Ramos (cell line): ENCODE measurements around the gene ALDH1L1.

Source experiments
- in situ Hi-C: fragments of 300-500 bp; cut with MboI; formaldehyde crosslinking; loops from one replicate; pipeline ENCODE4 v1.14.3; 2022; ENCODE audit warnings: low sequenced_read_pairs; ENCODE audit not compliant: unreplicated experiment

The ALDH1L1 gene

DNA sequence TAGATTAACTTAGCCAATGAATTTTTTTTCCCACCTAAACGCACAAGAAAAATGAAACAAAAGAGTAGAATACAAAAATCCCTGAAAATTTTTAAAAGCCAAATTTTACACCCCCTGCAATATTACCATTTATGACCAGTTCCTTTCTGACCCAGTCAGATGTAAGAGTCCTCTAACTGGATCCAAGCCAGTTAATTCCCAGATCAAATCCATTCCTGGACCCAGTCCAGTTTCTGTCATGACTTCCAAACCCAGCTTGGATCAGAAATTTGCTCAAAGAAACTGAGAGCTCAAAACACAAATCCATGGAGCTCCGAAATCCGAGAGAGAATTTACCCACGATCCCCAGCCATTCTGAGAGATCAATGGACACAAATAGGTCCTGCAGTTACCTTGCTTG, 17.0 kb upstream of the ALDH1L1 start:
- in situ Hi-C loops, result no loop called here

DNA sequence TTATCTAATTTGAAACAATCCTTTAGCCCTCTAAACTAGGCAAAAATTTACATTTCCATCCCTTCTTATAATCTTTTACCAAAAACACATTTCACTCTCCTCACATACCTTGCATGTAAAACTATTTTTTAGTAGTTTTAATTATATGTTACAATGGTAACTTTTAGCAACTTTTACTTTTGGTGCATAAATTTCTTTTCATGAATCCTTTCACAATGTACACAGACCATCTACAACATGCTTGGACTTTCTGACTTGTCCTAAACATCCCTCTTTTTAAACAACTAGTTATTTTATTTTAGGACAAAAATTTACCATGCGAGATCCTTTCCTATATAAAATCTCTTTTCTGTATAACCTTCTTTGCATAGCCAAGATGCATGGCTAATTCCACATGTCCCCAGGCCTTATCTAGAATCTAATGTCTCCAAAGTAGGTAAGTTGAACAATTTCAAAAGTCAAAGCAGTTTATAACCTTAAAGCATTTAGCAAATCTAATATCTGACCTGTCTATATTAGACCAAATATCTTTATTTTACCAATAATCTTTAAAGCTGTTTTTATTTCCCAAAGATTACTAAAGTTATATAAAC, 14.4 kb upstream of the ALDH1L1 start:
- in situ Hi-C loops, result no loop called here

DNA sequence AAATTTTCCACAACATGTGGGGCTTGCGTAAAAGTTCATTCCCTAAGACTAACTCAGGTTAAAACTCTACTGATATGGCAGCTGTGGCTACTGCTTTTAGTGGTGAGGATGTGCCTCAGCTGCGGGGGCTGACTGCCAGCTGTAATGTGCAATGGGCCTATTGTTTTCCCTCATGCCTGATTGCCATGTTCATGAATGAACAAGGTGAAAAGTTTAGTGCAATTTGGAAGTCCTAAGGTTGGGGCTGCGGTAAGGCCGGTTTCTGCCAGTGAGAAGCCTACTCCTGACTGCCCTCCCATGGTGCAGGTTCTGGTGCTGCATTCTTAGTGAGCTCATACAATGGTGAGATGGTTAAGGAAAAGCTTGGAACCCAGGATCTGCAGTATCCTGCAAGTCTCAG, 10.9 kb upstream of the ALDH1L1 start:
- in situ Hi-C loops, result no loop called here

DNA sequence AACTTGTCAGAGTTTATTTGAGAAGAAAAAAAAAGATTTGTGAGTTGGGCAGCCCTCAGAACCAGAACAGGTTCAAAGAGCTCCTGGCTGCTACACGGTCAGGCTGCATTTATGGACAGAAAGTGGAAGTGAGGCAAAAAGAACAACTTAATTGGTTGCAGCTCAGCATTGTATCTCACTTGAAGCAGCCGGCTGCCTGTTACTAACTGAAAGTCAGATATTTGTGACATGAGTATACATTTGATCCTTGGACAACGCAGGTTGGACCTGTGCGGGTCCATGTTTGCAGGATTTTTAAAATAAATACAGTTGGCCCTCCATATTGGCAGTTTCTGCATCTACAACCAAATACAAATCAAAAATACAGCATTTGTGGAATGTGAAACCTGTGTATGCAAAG, 7.5 kb upstream of the ALDH1L1 start:
- in situ Hi-C loops, result no loop called here

DNA sequence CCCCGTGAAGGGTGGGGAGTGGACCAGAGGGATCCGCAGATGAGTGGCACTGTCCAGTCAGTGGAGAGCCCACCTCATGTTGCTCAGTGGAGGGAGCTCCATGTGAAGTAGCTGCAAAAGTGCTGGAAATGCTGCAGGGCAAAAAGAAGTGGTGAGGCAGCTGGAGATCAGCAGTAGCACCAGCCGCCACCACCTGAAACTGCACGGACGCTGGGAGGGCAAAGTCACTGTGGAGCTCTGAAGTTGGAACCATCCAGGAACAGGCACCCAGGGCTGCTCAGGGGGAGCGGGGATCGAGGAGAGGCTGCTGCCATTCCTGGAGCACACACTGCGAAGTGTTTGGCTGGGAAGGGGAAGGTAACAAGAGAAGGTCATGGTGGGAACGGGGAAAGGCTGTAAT, 6.4 kb upstream of the ALDH1L1 start:
- in situ Hi-C loops, result no loop called here

DNA sequence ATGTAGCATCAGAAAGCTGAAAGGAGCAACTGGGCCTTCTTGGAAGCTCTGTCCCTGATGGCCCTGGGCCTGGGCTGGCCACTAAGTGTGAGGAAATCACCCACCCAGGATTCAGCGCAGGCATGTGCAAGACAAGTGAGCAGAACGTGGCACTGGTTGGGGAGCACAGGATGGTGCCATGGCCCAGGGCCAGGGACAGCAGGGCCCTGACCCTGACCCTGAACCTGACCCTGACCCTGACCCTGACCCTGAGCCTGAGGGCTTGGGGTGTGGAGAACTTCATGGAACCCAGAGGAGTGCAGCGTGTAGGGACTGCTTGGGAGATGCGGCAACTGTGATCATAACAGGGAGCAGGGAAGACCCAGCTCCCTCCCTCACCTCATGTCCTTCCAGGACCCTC, 5.9 kb upstream of the ALDH1L1 start:
- in situ Hi-C loops, result no loop called here

DNA sequence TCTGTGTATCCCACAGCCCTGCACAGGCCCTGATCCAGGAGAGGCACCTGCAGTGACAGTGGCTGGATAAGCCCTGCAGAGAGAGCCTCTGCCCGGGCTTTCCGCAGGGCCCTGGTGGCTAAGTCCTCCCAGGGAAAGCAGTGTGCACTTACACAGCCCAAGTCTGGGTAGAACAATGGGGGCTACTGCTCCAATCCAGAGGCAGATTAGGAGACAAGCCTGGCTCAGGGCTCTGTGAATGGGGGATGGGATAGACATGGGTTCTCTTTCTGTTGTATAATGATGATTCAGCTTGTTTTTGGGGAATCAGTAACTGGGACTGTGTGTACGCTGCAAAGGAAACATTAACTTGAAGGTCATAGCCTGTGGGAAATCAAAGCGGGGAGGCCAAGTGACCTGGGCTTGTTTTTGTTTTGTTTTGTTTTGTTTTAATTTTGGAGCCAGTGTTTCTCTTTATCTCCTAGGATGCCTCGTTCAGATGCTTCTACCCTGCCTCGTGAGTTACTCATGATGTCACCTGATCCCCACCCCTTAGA, 4.1 kb upstream of the ALDH1L1 start:
- in situ Hi-C loops, result no loop called here

DNA sequence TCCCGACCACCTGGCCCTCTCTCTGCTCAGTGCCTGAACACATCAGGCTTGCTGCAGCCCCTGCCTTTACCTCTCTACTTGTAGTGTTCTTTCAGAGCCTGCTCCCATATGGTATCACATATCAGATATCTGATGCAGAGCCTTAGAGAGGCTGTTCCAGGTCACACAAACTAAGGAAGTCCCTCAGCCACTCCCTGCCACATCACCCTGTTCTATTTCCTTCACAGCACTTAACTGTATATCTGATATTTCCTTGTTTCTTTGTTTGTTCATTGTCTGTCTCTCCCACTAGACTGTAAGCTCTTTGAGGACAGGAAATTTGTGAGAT, 976 bp upstream of the ALDH1L1 start:
- in situ Hi-C loops, result no loop called here

DNA sequence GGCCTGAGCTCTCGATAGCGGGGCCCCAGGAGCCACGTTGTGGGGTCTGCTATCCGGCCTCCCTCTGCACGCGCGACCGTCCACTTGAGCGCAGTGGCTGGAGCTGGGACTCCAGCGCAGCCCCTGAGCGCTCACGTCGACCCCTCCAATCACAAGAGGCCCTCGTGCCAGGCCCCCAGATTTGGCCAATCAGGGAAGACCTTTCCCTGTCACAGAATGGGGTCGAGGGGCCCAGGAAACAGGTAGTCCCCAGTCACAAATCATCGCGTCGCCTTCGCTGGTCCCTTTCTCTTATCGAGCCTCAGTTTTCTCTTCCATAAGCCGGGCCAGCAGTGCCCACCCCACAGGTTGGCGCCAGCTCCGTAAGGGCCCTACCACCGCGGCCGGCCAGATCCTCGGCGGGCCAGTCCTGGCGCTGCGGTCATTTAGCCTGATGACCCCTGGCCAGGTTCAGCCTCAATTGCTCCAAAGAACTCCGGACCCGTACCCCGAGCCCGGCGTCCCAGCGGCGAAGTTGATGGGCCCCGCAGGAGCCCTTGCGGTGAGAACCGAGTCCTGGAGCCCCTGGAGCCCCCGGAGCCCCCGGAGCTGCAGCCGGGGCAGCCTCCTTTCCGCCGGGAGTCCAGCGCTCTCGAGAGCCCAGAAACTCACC, 435 bp downstream of the ALDH1L1 start:
- in situ Hi-C loops, result no loop called here

DNA sequence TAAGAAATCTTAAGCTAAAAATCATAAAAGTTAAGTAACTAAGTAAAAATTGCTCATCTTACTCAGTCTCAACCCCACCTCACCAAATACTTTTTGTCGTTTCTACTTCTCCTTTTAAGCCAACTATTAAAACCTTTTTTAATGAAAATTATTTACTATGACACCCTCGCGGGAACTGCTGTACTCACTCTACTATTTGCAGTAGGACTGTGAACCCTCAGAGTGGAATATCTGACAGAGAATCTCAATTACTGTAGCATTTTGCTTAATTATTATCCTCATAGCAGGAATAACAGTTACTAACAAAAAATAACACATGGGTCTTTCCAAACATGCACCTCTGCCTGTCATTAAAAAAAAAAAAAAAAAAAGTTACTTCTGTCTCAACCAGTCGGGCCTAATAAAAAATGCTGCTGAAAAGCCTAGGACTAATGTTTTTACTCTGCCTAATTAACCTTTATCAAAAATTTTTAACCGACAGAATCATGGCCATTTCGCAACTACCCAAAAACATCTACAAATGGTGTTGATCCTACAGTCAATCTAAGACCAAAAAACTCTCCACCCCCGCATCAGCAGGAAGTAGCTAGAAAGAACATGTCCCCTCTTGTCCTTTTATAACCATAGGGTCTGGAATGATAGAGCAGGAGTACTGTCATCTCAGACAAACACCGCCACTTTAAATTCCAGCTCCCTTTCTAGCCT, 10.2 kb downstream of the ALDH1L1 start:
- in situ Hi-C loops, result no loop called here

DNA sequence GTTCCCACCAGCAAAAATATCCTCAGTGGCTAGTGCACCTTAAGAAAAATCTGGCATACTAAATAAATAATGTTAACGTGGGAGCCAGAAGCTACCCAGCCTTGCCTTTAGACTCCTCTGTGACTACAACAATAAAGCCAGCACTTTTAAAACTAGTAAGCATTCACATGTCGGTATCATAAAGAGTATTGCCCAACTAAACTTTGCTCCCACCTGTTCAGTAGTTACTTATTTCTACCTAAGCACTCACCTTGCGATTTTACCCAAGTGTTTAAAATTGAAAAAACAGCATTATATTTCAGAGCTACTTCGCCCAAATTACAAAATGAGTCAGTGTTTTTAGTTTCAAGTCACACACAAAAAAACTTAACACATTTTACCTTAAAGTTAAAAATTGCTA, 12.8 kb downstream of the ALDH1L1 start:
- in situ Hi-C loops, result no loop called here

DNA sequence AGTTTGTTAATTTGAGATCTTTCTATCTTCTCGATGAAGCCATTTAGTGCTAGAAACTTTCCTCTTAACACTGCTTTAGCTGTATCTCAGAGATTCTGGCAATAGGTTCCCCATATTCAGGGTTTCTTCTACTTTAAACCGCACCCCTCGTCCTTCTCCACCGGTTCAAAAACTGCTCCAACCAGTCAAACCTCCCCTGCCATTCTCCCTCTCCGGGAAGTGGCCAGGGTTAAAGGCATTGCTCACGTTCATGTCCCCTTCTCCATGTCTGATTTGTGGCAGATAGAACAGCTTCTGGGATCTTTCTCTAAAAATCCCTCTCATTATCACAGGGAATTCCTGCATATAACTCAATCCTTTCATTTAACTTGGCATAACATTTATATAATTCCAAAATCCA, 14.4 kb downstream of the ALDH1L1 start:
- in situ Hi-C loops, result no loop called here

DNA sequence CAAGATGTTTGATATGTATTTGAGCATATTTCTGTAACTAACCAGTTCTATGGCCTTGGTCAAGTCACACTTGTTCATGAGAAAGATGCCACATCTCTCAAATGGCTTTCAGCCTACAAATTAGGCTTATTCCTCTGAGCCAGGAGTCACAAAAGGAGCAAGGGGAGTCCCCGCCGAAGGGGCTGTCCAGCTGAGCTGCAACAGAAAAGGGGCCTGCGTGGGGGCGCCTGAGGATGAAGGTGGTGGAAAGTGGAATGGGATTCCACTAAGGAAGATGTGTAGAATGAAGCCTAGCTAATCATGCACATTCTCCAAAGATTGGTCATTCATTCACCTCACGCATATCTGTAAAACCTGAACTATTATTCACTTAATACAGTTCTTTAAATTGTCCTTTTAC, 19.1 kb downstream of the ALDH1L1 start:
- in situ Hi-C loops, result no loop called here

DNA sequence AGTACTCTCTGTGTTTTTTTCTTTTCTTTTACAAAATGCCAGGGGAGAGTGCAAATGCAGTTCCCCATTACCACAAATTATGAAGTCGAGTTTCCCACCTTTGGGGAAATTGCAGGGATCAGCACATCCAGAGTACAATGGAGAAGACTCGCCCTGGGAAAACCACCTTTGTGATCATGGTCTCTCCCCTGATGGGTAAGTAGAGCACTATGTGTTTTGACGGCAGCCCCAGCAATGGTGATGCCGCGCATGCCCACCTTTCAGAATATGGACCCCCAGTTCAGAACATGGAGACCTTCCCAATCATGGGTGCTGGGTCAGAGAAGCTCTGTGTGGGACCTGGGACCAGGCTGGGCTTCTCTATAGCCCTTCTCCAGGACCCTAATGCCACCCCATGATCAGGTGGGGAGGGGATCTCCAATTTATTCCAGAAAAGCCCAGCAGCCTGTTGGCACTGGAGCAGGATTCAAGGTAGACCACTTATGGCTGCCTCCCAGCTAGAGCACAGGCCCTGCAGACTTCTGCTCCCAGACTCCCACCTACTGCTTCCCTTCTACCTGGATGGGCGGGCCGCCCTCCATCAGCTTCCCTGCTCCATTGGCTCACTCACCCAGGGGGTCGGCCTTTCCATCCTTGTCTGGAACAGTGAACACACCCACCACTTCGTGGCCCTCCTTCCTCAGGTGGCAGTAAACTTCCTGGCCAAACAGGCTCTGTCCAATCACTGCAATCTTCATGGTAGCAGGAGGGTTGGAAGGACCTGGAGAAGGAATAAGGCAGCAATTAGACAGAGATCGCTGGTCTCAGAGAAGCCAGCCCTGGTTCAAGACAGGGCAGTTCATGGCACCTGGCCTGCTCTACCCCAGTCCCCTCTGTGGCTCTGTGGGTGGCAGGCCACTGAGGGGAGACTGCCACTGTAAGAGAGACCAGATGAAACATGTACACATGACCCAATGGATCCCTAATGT, 19.9 kb downstream of the ALDH1L1 start:
- in situ Hi-C loops, result no loop called here

DNA sequence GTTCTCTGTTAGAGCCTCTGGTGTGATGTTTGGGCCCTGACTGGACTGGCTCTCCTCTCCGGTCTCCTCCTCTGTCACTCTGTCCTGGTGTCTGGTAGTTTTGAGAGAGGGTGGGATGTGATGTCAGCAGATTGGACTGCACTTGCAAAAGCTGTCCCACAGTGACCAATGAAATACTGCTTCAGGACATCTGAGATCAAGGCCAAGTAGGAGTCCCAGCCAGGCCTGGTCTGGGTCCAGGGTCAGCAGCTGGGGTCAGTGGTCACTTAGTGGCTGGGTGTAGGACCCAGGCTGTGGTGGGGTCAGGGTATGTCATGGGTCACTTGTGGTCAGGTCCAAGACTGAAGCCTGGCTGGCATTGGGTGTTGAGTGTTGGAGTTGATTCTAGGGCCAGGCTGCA, 20.9 kb downstream of the ALDH1L1 start:
- in situ Hi-C loops, result no loop called here

DNA sequence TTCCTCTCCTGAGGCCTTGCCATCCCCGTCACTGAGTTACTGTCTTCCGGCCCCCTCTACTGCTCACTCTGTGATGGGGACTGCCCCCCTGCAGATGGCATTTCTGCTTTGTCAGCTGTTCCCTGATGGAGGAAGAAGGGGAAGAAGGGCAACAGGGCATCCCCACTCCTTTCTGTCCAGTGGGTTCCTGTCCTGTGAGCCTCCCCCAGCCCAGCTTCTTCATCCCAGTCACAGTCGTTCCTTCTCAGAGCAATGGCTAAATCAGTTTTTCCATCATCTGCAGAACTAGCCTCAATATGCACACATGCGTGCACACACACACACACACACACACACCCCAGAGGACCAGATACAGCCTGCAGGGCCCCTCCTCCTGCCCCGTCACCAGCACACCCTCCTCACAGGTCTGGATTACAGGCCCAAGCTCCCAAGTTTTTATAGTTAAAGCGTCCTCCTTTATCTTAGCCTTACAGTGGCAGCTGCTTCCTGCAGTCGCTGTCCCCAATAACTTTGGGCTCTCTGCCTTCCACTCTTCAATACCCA, 21.4 kb downstream of the ALDH1L1 start:
- in situ Hi-C loops, result no loop called here

DNA sequence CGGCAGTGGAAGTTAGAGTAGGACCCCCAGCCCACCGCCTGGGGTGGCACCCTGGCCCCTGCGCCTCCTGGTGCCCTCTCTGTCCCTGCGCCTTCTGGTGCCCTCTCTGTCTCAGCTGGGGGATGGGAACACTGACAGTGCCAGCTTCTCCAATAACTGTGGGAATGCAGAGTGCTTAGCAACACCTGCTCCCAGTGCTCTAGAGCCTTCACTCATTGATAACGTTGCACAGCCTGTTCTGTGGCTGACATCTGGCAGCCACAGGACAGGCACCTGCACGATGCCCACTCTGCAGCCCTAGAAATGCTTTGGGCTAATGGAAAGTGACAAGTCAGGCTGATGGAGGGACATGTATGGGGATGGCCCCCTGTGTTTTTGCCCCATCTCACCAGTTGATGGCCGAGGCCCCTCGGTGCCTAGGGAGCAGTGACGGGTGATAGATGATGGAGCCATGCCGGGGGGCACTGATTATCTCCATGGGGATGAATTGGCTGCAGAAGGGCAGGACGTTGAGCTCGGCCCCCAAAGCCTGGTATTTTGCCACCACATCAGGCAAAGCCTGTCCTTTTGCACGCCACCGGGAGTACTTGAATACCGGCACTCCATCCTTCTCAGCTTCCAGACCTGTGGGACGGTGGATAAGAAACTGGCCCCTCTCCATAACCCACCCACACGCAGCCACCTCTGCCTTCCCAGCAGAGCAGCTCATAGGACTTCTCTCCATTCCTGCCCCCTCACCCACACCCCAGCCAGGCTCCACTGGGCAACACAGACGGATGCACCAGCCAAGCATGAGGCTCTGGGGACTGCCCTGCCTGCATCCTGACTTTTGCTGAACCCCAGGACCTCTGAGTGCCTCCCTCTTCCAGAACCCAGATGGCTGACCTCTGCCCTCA, 22.1 kb downstream of the ALDH1L1 start:
- in situ Hi-C loops, result no loop called here

DNA sequence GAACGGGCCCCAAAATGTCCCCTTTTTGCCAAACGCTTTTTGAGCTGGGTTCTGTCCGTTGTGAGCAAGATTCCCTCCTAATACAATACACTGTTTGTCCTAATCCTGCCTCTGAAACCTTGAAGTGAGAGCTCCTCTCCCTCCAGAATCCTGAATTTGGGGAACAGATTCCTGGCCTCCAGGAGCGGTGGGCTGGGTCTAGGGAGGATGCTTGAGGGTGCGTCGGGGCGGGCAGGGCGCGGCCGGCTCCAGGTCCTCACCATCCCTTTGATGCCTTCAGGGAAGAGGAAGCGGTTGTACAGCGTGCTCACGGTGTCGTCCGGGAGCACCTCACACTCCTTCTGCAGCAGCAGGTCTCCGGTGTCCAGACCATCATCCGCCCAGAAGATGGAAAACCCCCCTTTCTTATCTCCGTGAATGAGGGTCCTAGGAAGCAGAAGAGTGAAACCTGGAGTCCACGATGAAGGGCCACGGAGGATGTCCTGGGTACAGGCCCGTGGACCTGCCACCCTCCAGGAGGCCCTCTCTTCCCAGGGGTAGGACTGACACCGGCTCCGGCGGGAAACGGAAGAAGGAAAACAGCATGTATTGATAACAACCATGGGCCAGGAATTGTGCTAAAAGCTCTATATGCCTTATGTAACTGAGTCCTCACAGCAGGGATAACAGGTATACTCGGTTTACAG, 23.2 kb downstream of the ALDH1L1 start:
- in situ Hi-C loops, result no loop called here

DNA sequence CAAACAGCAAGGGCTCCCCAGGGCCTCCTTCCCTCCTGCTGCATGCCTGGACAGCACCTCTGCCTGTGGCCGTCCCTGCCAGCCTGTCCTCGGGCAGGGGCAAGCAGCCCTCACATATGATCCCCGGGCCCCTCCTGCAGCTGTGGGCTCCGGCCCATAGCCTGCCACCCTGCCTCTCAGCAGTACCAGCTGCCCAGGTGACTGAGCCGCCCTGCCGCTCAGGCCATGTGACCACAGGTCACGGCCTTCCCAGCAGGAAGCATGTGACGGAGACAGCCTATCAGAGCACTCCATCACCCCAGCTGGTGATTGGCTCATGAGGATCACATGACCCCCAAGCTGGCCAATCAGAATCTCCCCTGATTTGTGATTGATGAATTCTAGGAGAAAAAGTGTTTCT, 23.9 kb downstream of the ALDH1L1 start:
- in situ Hi-C loops, result no loop called here
